ENCODE measurements around the gene FXYD6.

- TF ChIP-seq CTCF (conservative IDR thresholded peaks at IDR 0.05), result peak; percentile 95
- TF ChIP-seq ZFX (IDR thresholded peaks at IDR 0.05), result no peak
Observed at GRCh38 chr11:117843666-117844484, 32.6 kb downstream of the FXYD6 start.

All from C4-2B (cell line).